ENCODE results near the gene MEX3B.

The MEX3B gene

DNA sequence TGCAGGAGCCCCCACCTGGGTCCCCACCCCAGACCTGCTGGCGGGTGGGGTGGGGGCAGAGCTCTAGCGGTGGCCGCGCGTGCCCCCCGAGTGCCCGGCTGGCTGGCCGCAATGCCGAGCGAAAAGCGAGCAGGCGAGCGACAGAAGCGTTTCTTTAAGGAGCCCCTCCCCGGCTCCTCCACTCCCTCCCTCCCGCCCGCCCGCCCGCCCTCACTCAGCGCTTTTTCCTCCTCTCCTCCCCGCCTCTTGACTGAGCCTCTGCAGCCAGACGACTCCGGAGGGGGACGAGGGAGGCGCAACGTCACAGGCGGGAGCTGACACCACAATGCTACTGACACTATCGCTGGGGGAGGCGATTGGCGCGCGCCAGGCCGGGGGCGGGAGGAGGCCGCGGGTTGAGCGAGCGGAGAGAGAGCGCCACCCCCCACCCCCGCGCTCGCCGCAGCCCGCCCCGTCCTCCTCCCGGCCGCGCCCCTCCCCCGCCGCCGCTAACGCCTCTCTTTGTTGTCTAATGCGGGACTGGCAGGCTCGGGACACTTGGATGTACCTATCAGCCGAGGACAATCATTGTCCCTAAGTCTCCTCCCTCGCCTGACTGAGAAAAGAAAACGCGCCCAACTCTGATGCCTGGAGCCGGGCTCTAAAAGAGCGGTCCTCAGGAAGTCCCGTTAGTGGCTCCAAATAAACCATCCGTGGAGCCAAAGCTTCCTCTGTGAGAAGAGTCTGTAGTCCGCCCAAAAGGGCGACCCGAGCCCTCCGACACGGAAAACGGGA, at the start of gene MEX3B:
Gene MEX3B (minus strand): TSS at position 127 of the 774 bp plus-strand sequence. CDS start 313 bp downstream, outside the sequence.
- peak; percentile 91 for DNase-seq

GRCh38 chr15:82093774-82094211, 48.0 kb upstream of the MEX3B start:
- no peak for DNase-seq

DNA sequence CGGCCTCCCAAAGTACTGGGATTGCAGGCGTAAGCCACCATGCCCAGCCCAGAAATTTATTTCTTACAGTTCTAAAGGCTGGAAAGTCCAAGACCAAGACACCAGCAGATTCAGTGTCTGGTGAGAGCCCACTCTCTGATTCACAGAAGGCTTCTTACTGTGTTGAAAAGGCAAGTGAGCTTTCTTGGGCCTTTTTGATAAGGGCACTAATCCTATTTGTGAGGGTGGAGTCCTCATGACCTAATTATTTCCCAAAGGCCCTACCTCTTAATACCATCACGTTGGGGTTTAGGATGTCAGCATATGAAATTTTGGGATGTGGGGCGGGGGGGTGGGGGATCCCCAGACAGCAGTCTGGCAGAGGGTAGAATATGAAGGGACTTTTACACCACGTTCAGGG, 47.5 kb upstream of the MEX3B start:
- DNase-seq: no peak

DNA sequence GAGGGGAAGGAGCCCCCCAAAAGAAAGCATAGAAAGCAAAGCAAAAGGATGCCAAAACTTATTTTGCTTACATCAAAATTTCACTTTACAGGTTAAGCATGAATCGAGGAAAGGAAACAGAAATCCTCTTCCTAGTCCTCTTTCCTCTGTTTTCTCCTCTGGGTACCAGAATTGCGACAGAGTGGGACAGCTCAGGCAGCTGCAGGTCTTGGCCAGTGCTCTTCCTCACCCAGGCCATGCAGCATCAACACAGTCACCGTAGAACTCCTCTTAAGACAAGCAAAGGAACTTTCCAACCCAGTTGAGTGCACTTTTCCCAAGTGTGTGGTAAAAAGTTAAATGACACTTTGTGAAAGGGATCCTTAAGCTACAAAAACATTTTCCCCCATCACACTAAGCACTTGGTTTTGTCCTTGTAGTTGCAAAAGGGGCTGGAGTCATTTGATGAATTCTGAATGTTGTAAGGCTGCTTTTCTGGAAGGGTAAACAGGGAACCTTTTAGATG, 45.9 kb upstream of the MEX3B start:
- DNase-seq: no peak

DNA sequence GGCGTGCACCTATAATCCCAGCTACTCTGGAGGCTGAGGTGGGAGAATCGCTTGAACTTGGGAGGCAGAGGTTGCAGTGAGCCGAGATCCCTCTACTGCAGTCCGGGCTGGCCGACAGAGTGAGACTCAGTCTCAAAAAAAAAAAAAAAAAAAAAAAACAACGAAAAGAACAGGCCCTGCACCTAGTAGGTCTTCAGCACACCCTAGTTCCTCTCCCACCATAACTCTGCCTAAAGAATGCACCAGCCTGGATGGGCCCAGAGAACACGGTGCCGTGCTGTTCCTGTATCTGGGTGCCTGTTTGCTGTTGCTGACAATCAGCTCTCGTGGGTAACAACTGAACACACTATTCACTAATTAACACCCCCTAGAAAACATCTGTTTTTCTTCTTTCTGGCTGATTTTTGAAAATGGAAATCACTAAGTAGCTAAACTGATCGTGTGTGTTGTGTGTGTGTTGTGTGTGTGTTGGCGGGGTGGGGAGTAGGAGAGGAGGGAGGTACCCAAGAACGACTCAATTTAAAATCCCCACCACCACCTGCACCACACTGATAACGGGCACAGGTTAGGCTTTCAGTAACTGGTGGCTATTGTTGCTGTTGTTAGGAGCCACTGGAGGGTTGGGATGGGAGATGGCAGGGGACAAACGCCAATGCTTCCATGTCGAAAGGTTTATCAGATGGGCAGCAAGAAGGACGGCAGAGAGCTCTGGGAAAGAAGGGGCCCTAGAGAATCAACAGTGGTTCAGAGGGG, 40.6 kb upstream of the MEX3B start:
- no peak for DNase-seq

DNA sequence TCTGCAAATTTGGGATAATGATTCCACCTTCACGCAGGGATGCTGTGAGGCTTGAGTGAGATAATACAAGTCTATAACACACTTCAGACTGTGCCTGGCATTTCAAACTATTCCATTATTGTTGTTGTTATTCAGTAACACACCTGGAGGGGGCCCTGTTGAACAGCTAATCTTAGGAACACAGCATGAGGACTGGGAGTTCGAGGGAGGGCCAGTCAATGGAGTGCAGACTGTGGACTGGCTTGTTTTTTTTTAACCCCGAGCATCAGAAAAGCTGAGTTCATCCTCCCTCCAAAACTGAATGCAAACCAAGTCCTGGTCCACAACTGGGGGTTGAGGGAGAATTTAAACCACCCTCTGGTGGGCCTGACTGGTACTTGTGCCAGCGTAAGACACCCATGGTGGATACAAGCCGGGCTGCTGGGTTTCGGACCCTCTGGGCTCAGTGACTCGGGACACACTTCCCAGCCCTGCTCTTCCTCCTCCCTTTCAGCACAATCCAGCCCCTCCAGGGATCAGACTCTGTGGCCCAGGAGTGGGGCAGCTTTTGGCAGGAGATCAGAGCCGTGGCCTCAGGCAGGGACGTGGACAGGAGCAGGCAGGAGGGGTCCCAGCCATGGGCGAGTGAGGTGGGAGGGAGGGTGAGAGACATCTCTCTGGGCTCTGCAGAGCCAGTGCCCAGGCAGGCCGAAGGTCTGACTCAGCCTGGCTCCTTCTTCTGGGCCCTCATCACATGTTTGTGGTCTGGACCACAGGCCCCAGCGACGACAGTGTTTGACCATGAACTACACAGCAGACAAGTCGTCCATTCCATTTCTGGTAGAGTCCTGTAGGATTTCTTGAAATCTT, 36.3 kb upstream of the MEX3B start:
- DNase-seq: no peak

DNA sequence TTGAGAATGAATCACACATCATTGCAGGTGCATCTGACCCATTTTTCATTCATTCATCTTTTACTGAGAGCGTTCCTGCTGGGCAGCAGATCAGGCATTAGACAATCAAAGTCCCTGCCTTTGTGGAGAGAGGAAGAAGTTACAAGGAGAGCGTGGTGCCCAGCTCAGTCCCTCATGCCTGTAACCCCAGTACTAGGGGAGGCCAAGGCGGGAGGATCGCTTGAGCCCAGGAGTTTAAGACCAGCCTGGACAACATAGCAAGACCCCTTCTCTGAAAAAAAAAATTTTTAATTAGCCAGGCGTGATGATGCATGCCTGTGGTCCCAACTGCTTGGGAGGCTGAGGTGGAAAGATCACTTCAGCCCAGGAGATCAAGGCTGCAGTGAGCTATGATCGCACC, 35.0 kb upstream of the MEX3B start:
- DNase-seq: no peak

DNA sequence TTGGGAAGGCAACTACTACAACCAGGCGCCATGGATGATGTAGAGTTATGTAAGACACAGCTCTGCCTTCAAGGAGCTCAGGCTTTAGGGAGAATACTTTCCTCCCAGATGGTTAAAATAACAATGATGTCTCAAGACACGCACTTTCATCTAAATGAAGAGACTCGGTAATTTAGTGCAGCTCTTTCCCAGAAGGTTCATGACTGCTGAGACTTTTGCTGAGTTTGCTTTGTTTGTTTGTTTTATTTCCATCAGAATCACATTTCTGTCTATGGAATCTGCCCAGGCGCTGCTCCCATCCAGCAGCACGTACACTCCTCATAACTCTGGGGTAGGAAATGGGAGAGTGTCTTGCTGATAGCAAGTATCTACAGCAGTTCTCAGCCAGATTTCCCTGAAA, 33.9 kb upstream of the MEX3B start:
- DNase-seq: no peak

- DNase-seq: no peak
These were observed 28.8 kb upstream of the MEX3B start for GRCh38 chr15:82074610-82075009.

DNA sequence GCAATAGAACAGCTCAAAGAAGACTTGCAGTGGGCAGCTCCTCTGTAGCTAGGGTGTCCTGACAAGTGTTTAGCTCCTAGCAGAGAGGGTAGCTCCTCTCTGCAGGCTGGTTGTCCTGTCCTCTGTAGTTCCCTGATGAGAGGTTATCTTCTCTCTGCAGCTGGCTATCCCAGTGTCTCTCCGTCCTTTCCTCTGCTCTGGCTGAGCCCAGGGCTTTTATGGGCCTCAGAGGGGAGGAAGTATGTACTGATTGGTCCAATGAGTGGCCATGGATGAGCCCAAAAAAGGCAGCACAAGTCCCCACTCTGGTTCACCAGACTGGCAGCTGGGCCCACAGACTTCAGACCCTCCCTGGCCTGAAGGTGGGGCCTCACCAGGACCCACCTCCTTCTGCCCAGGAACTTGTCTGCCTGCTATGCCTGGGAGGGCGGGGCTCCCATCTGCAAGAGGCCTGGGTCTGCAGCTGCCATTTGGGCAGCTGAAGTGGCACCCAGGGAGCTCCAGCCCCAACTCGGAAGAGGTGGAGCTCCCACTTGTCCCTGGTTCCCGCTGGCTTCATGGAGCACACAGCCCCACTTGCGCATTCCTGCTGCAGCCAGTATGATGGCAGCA, 27.2 kb upstream of the MEX3B start:
- no peak for DNase-seq

DNA sequence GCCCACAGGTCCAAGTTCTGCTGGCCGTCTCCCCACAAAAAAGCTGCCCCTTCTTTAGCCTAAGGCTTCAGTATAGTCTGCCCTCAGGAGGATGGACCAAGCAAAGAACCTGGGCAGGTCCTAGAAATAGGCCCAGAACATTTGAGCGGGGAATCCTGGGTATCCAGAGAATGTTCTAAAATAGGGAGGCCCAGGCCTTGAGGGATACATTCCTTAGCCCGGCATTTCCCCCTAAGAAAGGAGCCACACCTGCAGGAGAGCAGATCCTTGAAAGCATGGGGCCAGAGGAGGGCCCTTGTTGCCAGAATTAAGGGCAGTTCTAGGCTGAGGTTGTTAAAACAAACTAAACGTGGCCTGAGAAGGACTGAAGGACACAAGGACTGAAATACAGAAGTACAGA, 20.6 kb upstream of the MEX3B start:
- DNase-seq: no peak

DNA sequence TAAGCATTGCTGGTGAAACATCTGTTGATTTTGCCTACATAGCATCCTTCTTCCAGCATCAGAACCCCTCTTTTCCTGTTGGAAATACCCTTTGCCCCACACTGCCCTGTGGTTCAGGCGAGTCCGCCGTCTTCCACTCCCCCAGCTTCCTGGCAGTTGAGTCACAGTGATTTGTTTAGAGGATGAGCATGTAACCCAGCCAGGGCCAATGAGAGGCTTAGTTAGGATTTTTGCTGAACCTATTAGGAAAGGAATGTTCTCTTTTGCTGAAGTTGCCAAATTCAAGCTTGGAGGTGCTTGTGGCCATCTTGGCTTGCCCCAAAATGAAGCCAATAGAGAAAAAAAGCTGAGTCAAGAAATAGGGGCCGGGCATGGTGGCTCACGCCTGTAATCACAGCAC, 19.0 kb upstream of the MEX3B start:
- DNase-seq: no peak

- DNase-seq: no peak
These were observed 16.9 kb upstream of the MEX3B start for GRCh38 chr15:82062479-82063454.

GRCh38 chr15:82060817-82061216, 15.0 kb upstream of the MEX3B start:
- DNase-seq: no peak

GRCh38 chr15:82058517-82059204, 12.8 kb upstream of the MEX3B start:
- no peak for DNase-seq

DNA sequence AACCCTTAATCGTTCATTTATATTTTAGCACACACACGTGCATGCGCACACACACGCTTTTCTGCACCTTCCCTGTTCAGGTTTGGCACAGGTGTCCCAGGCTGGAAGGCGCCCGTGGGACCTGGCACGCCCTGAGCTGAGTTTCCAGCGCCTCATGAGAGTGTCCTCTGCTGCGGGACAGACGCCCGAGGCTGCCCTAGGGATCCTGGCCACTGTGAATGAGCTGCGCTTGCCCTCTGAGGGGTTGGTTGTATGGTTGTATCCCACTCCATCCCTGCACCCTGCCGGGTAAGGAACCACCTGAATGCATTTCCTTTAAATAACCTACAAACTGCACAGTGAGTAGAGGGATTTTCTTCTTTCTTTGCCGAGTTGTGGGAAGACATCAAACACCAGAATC, 12.2 kb upstream of the MEX3B start:
- DNase-seq: no peak

DNA sequence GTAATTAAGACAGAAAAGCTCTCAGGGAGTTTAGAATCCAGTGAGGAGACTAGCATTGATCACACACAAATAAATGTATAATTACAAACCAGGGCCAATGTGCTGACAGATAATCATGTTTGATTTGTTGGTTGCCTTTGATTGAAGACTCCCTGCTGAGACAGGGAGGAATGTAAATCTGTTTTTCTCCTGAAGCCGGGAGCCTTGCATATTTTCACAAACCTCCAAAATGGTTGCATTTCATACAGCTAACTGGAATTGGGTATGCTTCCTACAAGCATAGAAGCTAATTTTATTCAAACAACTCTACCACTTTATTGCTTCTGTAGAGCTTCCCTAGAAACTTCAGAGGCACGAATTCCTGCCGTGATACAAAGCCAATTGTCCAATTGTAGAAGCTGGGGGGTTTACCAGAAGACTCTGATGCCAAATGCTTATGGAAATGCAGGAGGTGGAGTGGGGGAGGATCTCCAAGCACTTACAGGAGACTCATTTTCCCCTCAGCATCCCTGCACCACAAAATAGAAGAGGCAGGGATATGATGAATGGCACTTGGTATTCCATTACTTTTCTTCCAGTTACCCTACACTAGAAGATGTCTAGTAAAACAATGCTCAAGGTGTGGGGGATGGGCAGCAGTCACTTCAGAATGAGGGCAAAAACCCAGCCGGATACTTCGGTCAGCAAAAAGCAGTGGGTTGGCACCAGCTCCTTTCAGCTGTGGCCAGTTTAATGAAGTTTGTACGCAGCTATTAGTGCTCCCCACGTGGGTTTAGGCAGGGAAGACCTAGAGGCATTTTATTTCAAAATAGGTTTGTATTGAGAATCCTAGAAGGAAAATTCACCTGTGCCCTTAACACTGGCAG, 11.4 kb upstream of the MEX3B start:
- DNase-seq: no peak

GRCh38 chr15:82052751-82053150, 6.9 kb upstream of the MEX3B start:
- DNase-seq: no peak

DNA sequence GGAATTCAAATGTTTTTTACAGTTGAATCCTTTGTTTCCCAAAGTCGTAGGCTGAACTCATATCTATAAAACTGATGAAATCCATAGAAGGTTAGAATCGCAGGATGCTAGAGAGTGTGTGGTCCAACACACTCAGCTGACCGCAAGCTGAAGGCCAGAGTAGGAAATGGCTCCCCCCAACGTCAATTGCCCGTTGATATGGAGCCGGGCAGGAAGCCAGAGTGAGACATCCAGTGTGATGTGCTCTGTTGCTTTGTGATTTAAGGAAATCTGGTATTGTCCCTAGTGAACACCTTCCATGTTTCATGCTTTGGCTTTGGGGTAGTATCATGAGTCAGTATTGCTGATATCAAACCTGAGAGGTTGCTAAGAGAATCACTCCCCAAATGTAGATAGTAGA, 5.8 kb upstream of the MEX3B start:
- DNase-seq: no peak

DNA sequence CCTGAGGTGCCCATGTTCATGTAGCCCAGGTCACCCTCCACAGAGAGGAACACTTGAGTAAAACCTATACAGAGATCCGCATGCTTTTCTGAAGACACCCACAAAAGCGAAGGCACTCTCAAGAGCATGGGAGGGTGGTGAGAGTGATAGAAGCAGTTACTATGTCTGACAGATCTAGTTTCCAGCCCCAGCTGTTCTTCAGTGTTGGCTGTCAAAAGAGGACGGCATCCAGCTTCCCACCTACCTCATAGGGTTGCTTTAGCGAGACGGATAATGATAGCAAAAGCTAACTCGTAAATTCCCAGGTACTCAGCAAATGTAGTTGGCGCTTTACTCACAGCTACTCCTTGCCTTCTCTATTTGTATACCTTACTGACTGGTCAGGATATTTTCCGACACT, 3.0 kb upstream of the MEX3B start:
- no peak for DNase-seq
